Measurements from ENCODE around the gene PIP4K2A.

- TF ChIP-seq CTCF (IDR thresholded peaks at IDR 0.05) (no peak), POLR2A (IDR thresholded peaks at IDR 0.05) (no peak)
Observed at GRCh38 chr10:22712956-22713852, 1.2 kb downstream of the PIP4K2A start.

All from prostate gland (tissue), 2 donors.